ENCODE measurements around the gene GTPBP6.
"Not testable (repeated sequence)": the region's sequence is repeated elsewhere in the genome, so short reads cannot be mapped to it uniquely, and the experiment has no call there.

Gene GTPBP6

DNA sequence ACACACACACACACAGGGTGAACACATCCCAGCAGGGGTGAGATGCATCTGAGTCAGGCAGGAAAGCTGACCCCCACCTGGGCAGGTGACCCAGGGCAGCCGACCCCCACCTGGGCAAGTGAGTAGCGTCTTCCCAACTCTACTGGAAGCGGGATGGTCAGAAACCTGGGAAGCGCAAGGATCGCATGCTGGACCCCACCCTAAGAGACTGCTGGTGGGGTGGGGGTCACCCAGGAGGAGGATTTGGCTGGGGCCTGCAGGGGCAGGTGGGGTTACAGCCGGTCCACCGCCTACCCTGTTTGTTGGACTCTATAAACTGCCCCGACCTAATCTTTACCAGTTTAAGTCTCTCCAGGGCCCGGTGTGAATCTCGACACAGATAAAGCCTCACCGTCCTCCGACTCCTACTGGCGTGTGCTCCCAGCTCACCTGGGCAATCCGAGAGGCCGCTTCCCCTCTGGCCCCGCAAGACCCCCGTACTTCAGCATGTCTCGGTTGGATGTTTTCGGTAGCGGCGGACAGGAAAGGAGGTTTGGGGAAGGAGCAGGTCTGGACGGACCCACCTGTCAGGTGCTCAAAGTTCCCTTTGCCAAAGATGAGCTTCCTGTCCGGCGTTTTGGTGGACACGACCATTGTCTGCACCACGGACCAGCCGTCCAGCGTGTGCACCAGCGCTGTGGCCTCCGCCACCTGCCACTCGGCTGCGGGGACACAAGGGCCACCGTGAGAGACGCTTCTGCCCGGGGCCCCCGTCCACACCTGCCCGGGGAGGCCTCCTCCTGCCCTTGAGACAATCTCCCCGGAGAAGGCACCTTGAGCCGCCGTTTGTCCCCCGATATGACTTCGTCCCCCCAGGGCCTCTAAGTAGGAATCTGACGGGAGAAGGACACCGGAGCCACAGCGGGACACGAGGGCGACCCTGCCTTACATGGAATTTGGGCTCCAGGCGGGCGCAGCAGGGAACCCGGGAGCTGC, 2.0 kb downstream of the GTPBP6 start:
- DNase-seq (ENCODE audit: low spot score), result no peak

DNA sequence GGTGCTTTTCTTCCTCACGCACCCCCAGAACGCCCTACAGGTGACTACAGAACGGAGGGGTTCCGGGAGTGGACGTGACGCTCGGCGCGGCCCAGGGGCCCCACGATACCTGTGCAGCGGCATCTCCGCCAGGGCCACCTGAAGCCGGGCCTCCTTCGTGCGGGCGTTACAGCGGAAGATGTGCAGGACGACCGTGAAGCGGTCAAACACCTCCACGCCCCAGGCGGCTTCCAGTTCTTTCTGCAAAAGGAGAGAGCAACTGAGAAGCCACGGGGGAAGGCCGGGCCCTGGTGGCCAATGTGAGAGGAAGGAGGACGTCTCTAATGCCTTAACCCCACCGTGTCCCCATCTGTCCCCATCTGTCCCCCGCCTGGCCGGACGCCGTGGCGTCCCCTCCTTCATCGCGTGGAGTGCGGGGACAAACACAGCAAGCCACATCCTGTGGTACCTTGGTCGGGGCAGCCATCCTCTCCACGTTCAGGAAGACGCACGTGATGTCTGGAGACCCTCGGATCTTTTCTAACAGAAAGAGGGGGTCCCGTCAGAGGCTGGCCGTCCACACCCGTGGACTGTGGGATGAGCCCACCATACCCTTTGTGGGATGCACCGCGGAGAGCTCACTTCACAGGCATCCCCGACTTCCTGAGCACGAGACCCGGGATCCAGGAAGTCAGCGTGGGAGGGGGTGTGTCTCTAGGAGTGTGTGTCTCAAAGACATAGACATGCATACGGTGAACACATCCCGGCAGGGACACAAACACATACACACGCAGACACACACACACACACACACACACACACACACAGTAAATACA, 3.6 kb downstream of the GTPBP6 start:
- DNase-seq (ENCODE audit: low spot score), result no peak

DNA sequence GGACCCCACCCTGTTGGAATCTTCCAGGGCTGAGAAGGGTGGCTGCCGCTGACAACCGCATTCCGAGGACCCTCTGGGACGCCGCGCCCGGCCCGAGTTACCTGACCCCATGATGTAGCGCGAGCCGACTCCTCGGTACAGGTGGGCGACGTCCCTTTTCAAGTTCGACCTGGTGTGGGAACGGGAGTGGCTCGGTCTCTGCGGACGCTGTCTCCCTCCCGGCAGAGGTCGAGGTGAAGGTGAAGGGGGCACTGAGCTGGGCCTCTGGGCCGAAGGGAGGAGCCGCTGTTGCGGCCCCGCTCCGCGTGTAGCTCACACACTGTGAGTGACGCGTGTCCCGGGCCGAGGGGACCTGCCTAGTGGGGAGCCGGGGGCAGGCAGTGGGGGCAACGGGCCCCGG, 4.5 kb downstream of the GTPBP6 start:
- no peak for DNase-seq (ENCODE audit: low spot score)

DNA sequence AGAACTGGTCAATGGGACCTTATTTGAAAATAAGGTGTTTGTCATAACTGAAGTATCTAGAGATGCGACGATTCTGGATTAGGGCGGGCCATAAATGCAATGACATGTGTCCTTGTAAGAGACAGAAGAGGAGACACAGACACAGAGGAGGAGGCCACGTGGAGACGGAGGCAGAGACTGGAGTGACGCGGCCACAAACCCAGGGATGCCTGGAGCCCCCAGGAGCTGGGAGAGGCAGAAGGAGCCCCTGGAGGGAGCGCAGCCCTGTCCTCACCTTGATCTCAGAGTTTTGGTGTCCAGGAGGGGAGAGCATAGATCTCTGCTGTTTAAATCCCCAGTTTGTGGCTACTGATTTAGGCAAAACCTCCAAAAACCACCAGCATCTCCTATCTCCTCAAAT, 5.0 kb downstream of the GTPBP6 start:
- no peak for DNase-seq (ENCODE audit: low spot score)

DNA sequence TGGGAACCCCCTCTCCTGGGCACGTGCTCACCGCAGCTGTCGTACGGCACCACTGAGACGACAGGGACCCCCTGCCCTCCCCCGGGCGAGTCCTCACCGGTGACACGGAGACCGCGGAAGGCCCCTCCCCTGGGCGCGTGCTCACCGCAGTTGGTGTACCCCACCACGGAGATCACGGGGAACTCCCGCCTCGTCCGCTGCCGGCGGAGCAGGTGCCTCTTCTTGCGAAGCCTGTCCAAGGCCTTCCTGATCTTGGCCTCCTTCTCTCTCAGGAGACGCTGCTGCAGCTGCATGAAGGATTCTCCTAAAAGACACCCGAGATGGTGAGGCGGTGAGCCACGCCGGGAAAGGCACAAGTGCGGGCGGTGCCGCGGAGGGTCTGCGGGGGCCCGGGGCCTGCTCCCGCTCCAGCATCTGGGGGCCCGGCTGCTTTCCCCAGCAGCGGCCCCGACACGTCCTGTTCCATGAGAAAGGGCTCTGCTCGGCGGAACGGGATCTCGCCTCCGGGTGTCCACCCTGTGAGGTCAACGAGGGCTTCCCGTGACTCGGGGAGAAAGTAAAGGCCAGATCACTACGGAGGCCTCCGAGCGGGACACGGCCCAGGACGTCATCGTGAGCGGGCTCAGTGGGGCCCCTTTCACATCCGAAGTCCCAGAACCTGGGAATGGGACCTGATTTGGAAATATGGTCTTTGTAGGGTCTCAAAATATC, 5.8 kb downstream of the GTPBP6 start:
- DNase-seq (ENCODE audit: low spot score), result no peak

DNA sequence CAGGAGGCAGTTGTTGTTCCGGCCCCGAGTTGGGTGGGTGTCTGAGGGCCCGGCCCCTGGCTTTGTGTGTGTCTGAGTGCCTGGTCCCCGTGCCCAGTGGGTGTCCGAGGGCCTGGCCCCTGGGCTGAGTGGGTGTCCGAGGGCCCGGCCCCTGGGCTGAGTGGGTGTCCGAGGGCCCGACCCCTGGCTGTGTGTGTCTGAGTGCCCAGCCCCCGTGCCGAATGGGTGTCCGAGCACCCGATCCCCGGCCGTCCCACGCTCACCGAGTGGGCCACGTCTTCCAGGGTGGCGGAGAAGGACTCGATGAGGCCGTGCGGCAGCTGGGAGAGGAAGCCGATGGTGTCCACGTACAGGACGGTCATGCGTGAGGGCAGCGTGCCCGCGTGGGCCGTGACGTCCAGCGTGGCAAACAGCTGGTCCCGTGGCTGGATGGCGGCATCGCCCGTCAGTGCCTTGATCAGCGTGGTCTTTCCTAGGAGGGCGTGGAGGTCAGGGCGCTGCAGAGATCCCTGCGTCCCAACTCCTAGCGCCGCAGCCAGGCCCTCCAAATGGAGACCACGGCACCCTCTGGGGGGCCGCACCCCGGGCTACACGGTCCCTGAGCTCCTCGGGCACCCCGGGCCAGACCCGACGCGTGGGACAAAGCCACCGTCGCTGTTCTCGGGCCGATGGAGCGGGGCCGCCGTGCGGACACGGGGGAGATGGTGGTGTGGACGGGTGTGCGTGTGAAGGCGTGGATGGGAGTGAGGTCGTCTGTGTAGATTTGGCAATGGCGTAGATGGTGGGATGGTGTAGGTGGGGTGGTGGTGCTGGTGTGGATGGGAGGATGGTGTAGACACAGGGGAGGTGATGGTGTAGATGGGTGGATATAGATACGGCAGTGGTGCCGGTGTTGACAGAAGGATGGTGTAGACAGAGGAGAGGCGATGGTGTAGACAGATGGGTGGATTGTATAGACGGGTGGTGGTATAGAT, 7.2 kb downstream of the GTPBP6 start:
- DNase-seq (ENCODE audit: low spot score), result no peak

DNA sequence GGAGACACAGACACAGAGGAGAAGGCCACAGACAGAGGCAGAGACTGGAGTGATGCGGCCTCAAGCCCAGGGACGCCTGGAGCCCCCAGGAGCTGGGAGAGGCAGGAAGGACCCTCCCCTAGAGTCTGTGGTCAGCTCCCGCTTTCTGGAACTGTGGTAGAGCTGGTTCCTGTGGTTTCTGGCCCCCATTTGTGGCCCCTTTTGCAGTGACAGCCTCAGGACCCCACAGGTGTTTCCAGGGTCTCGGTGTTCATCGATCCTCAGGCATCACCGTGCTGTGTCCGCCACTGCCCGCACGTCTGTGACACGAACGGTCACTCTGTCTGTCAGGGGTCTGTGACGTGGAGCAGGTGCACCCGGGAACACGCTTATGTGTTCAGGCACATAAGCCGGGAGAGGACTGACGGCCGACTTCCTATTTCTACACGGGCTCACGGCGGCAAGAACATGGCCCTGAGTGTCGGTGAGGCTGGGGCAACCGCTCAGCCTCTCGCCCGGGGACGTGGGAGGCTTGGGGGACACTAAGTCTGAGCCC, 7.9 kb downstream of the GTPBP6 start:
- DNase-seq (ENCODE audit: low spot score), result no peak

DNA sequence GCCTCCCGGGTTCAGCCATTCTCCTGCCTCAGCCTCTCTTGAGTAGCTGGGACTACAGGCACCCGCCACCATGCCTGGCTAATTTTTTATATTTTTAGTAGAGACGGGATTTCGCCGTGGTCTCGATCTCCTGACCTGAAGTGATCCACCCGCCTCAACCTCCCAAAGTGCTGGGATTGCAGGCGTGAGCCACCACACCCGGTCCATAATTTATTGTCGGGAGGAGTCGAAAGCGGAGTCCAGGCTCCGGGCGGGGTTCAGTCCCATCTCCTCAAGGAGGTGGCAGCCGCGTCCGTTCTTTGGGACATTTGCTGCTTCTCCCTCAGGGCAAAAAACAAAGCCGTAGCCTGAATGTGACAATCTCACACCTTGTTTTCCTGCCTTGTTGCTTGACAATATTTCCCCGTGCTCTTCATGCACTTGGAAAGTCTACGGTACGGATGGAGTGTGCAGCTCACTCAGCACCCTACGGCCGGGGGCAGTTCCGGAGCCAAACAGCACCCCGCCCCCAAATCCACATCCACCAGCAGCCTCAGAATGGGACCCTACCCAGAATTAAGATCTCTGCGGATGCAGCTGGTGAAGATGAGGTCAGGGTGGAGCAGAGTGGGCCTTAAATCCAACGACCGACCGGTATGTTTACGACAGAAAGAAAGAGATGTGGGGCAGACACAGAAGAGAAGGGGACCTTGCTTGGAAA, 9.6 kb downstream of the GTPBP6 start:
- no peak for DNase-seq (ENCODE audit: low spot score)

DNA sequence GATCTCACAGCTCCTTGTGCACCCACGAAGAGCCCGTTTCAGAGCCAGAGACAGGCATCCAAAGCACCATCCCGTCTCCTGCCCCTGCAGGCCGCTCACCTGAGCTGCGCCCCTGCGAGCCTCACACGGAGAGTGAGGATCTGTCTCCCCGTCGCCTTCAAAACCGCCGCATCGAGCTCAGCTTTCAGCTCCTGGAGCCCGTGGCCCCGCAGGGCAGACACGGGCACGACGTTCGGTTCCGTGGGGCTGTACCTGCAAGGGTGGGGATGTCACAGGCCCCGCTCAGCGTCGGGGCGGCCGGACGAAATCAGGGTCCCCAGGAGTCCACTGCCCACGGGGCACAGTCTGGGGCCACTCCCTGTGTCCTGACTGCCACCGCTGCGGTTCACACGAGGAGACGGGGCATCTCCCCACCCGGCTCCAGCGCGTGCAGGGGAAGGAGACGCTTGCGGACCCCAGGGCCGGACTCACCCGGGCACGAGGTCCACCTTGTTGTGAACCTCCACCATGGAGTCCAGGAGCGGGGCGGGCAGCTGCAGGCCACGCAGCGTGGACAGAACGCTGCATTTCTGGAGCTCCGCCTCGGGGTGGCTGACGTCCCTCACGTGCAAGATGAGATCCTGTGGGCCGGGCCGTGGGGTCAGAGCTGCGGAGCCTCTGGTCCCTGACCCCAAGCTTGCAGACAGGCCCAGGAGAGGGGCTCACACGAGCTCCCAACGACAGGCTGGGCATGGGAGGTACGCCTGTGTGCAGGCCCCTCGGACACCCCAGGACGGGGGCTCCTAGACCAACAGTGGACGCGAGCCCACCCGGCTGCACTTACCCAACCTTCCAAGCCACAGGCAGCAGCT, 11.1 kb downstream of the GTPBP6 start:
- DNase-seq (ENCODE audit: low spot score), result no peak

DNA sequence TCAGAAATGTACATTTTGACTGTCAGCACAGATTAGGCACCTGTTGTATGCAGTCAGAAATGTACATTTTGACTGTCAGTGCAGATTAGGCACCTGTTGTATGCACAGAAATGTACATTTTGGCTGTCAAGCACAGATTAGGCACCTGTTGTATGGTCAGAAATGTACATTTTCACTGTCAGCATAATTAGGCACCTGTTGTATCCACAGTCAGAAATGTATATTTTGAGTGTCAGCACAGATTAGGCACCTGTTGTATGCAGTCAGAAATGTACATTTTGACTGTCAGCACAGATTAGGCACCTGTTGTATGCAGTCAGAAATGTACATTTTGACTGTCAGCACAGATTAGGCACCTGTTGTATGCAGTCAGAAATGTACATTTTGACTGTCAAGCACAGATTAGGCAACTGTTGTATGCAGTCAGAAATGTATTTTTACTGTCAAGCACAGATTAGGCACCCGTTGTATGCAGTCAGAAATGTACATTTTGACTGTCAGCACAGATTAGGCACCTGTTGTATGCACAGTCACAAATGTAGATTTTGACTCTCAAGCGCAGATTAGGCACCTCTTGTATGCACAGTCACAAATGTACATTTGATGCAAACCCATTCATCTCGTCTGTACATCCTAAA, 11.9 kb downstream of the GTPBP6 start:
- DNase-seq (ENCODE audit: low spot score), result not testable (repeated sequence)

DNA sequence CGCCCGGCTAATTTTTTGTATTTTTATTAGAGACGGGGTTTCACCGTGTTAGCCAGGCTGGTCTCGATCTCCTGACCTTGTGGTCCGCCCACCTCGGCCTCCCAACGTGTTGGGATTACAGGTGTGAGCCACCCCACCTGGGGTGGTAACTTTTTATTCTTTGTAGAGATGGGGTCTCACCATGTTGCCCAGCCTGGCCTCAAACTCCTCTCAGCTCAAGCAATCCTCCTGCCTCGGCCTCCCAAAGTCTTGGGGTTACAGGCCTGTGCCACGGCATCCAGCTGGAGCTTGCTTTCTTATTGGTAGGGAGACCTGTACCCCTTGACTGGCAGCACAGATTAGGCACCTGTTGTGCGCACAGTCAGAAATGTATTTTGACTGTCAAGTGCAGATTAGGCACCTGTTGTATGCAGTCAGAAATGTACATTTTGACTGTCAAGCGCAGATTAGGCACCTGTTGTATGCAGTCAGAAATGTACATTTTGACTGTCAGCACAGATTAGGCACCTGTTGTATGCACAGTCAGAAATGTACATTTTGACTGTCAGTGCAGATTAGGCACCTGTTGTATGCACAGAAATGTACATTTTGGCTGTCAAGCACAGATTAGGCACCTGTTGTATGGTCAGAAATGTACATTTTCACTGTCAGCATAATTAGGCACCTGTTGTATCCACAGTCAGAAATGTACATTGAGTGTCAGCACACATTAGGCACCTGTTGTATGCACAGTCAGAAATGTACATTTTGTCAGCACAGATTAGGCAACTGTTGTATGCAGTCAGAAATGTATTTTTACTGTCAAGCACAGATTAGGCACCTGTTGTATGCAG, 12.6 kb downstream of the GTPBP6 start:
- not testable (repeated sequence) for DNase-seq (ENCODE audit: low spot score)

DNA sequence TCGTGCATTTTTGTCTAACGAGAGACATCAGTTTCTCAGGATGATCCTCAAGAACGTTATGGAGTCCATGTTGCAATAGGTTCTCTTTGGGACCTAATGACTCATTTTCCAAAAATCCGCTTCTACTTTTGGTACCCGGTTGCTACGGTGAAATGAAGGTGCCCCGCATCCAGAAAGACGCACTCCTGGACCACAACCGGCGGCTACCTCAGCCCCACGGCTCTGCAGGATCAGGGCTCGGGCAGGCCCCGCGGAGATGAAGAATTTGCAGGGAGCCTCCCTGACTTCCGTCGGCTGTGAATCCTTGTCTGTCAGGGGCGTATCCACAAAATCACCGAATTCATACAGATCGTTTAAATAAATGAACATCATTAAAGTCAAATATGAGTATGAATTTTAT, 15.6 kb downstream of the GTPBP6 start:
- no peak for DNase-seq (ENCODE audit: low spot score)

DNA sequence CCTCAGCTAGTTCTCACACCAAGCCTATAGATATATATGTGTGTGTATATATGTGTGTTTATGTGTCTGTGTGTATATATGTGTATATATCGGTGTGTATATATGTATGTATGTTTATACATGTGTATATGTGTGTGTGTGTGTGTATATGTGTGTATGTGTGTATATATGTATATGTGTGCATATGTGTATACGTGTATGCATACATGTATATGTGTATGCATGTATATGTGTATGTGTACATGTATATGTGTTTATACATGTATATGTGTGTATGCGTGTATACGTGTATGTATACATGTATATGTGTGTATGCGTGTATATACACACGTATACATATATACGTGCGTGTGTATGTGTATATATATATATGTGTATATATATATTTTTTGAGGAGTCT, 18.3 kb downstream of the GTPBP6 start:
- DNase-seq (ENCODE audit: low spot score), result no peak

DNA sequence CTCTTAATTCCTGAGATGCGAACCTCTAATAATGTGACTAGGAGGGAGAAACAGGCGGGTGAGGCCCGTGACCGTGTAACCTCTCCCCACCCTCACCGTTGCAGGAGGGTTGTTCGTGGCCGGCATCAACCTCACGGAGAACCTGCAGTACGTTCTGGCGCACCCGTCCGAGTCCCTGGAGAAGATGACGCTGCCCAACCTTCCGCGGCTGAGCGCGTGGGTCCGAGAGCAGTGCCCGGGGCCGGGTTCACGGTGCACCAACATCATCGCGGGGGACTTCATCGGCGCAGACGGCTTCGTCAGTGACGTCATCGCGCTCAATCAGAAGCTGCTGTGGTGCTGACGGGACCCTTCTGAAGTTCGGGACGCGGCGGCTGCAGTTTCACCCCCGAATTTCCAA, 19.6 kb downstream of the GTPBP6 start:
- DNase-seq (ENCODE audit: low spot score), result no peak

DNA sequence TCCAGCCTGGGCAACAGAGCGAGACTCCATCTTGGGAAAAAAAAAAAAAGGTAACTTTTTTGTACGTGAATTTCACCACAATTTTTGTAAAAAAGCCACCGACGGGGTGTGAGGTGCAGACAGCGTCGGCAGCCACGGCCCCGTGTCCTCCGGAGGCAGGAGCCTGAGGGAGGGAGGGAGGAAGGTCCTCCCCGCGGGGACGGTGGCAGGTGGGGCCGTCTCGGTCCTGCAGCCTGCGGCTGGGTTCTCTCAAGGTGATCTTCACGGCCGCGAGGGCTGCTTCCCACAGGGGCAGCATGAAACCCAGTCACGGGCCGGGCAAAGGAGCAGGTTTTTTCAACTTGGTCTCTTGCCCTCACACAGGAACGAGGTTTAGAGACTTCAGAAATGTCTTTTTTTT, 23.5 kb downstream of the GTPBP6 start:
- DNase-seq (ENCODE audit: low spot score), result no peak

DNA sequence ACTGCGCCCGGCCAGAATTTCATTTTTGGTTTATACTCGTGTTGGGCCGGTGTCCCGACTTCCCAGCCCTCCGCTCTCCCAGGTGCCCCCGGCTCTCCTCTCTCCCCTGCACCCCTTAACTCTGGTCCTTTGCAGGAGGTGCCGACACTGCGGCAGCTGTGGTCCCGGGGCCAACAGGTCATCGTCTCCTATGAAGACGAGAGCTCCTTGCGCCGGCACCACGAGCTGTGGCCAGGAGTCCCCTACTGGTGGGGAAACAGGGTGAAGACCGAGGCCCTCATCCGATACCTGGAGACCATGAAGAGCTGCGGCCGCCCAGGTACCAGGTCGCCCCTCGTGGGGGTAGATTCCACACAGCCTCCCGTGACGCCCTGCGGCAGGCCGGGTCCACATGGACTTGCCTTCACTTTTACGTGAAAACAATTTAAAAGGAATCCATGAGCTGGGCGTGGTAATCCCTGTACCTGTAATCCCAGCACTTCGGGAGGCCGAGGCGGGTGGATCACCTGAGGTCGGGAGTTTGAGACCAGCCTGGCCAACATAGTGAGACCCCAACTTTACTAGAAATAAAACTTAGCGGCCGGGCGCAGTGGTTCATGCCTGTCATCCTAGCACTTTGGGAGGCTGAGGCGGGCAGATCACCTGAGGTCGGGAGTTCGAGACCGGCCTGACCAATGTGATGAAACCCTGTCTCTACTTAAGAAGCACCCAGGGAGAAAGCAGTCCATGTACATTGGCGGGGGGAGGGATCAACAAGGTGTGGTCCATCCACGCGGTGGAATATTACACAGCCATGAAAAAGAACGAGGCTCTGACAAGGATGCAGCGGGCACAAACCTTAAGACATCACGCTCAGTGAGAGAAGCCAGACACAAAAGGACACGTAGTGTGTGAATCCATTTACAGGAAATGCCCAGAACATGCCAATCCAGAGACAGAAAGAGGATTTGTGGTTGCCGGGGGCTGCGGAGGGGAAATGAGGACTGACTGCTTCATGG, 25.4 kb downstream of the GTPBP6 start:
- DNase-seq (ENCODE audit: low spot score), result no peak

DNA sequence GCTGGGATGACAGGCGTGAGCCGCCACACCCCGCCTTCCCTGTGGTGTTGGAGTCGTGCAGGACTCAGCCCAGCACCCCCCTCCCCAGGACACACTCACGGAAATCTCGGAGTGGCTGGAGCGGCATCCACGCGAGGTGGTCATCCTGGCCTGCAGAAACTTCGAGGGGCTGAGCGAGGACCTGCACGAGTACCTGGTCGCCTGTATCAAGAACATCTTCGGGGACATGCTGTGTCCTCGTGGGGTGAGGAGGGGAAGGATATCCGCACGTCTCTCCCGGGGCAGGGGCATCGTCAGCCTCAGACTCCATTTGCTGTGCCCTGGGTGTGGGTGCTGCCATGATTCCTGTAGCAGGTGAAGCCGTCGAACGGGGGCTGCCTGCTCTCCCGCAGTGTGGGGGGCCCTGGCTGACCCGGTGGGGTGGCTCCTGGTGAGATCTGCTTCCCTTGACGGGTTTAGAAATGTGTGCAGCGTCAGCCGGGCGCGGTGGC, 27.1 kb downstream of the GTPBP6 start:
- no peak for DNase-seq (ENCODE audit: low spot score)

All from SW480 (cell line).